Measurements from ENCODE around the gene GLTPD2. TPM values are rescaled to one million over a fixed set of nuclear protein-coding genes. Genes with fewer than 3 reads are reported as not detected.

GLTPD2 gene
- total and polyA plus RNA-seq, 2 donors (not counting 1 experiment from before 2014, with no cell fraction given): not detected

DNA sequence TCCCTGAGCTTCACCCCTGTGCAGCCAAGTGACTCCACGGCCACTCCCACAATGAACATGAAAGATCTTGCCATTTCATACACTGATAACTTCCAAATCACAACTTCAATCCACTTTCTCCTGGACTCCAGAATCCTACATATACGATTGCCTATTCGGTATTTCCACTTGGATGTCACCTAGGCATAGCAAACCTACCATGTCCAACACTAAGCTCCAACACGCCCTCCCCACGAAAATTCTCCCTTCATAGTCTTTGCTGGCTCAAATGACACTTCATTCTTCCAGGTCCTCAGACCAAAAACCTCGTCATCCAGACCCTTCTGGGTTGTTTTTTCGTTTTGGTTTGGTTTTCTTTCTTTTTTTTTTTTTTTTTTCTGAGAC, 1.9 kb downstream of the GLTPD2 start:
- no peak for DNase-seq
- no peaks in the 10 kb centered on the region for H3K79me2 ChIP-seq (ENCODE audit: control insufficient read depth, insufficient read depth, low read length)
- peaks cover 0 to 38% (median 24%) of the 10 kb centered on the region in 4 experiments for H3K27me3 ChIP-seq (replicated peaks in 1 of 4; ENCODE audit: control extremely low read depth in 1 of 4, control insufficient read depth in 3 of 4, insufficient read depth in 4 of 4, low read length in 3 of 4)
- WGBS (ENCODE audit: insufficient coverage): 76% methylated on average over 3 of the region's 7 CpGs
- H3K4me1 ChIP-seq (ENCODE audit: control insufficient read depth in 2 of 2, insufficient read depth in 2 of 2, low read length in 2 of 2): peaks cover 22 to 30% of the 10 kb centered on the region in 2 donors
- no peak for ATAC-seq (ENCODE audit: low read depth)
- ChIA-PET CTCF (interaction anchor here (0.6 to 3.2 kb wide), 17 partner anchors 8 to 149 kb away, joined by 3 to 36 read pairs (median 5); partner anchors contain the start of genes ARRB2, MED11, MINK1 and RNF167), POLR2A (interaction anchor here (1.0 to 1.7 kb wide), 8 partner anchors 16 to 177 kb away, joined by 3 to 5 read pairs (median 4); partner anchors contain the start of genes MED11, MINK1, PLD2 and SPAG7)
- H3K9me3 ChIP-seq (ENCODE audit: control extremely low read depth in 1 of 3, control insufficient read depth in 2 of 3, insufficient read depth in 1 of 3, low read length in 2 of 3): peaks cover 0 to 21% (median 0%) of the 10 kb centered on the region in 3 donors
- peak overlapping the region; percentile 94 for H3K4me3 Mint-ChIP-seq
- no peaks in the 10 kb centered on the region for H3K9me3 Mint-ChIP-seq (ENCODE audit: insufficient read depth)
- H3K27ac ChIP-seq (ENCODE audit: low read length in 2 of 2): peak overlapping the region in 1 of 2 donors; percentile 53
- peak overlapping the region; percentile 86 for H2AFZ ChIP-seq (ENCODE audit: insufficient read depth, low read depth, low read length, poor library complexity, severe bottlenecking)
- no peaks in the 10 kb centered on the region for H3K36me3 ChIP-seq (replicated peaks in 1 of 2; ENCODE audit: control extremely low read depth in 1 of 2, control insufficient read depth in 1 of 2, extremely low read depth in 1 of 2, insufficient read depth in 2 of 2, low read length in 1 of 2)
- H3K9ac ChIP-seq (ENCODE audit: low read length): peak overlapping the region; percentile 70
- intact Hi-C loops (cut with micrococcal nuclease): loop anchor here (1.0 to 10.0 kb wide), 5 partner anchors 16 to 226 kb away; partner anchors contain the start of genes ARRB2, GGT6, MED11 and PLD2
- H3K4me2 ChIP-seq (replicated peaks; ENCODE audit: low read depth, low read length, poor library complexity, severe bottlenecking): peak overlapping the region; percentile 95
- H3K27ac Mint-ChIP-seq: peak overlapping the region; percentile 93
- H3K4me3 ChIP-seq (ENCODE audit: control extremely low read depth in 1 of 5, extremely low read depth in 1 of 5, insufficient read depth in 1 of 5, low read depth in 2 of 5, low read length in 4 of 5): peak overlapping the region; percentile 27 to 70 (median 63)
- no peaks in the 10 kb centered on the region for H4K20me1 ChIP-seq (ENCODE audit: control insufficient read depth, insufficient read depth, low read length, poor library complexity, severe bottlenecking)
- peaks cover 26% of the 10 kb centered on the region for H3K4me1 Mint-ChIP-seq
- no peak for TF ChIP-seq EZH2 (IDR thresholded peaks at IDR 0.05; ENCODE audit: borderline replicate concordance, insufficient read depth, low read depth, low read length, poor library complexity, severe bottlenecking)
- TF ChIP-seq, protein P1, sequence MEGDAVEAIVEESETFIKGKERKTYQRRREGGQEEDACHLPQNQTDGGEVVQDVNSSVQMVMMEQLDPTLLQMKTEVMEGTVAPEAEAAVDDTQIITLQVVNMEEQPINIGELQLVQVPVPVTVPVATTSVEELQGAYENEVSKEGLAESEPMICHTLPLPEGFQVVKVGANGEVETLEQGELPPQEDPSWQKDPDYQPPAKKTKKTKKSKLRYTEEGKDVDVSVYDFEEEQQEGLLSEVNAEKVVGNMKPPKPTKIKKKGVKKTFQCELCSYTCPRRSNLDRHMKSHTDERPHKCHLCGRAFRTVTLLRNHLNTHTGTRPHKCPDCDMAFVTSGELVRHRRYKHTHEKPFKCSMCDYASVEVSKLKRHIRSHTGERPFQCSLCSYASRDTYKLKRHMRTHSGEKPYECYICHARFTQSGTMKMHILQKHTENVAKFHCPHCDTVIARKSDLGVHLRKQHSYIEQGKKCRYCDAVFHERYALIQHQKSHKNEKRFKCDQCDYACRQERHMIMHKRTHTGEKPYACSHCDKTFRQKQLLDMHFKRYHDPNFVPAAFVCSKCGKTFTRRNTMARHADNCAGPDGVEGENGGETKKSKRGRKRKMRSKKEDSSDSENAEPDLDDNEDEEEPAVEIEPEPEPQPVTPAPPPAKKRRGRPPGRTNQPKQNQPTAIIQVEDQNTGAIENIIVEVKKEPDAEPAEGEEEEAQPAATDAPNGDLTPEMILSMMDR (IDR thresholded peaks at IDR 0.05): no peak
- peaks cover 22% of the 10 kb centered on the region for H3K27me3 Mint-ChIP-seq

DNA sequence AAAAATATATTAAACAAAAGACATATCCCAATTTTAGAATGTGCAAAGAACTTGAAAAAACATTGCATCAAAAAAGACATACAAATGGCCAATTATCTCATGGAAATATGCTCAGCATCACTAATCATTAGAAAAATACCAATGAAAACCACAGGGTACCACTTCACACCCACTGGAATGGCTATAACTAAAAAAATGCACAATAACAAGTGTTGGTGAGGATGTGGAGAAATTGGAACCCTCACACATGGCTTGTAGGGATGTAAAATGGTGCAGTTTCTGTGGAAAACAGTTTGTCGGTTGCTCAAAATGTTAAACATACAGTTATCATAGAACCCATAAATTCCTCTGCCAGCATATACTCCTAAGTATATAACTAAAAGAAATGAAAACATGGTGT, 6.4 kb downstream of the GLTPD2 start:
- WGBS (ENCODE audit: insufficient coverage): no CpG with 5 or more reads among the region's 1 CpG
- no peak for DNase-seq
- CTCF ChIA-PET: no interaction called here
- H3K4me1 Mint-ChIP-seq: peaks cover 19% of the 10 kb centered on the region
- POLR2A ChIA-PET: no interaction called here
- H3K4me1 ChIP-seq (ENCODE audit: control insufficient read depth in 2 of 2, insufficient read depth in 2 of 2, low read length in 2 of 2): peaks cover 12 to 22% of the 10 kb centered on the region in 2 donors
- peak overlapping the region; percentile 90 for H3K4me2 ChIP-seq (replicated peaks; ENCODE audit: low read depth, low read length, poor library complexity, severe bottlenecking)
- H3K27me3 ChIP-seq (replicated peaks in 1 of 4; ENCODE audit: control extremely low read depth in 1 of 4, control insufficient read depth in 3 of 4, insufficient read depth in 4 of 4, low read length in 3 of 4): no peaks in the 10 kb centered on the region
- H3K27me3 Mint-ChIP-seq: no peaks in the 10 kb centered on the region
- no peaks in the 10 kb centered on the region for H4K20me1 ChIP-seq (ENCODE audit: control insufficient read depth, insufficient read depth, low read length, poor library complexity, severe bottlenecking)
- no peak for ATAC-seq (ENCODE audit: low read depth)
- peaks cover 0 to 22% of the 10 kb centered on the region in 2 experiments for H3K36me3 ChIP-seq (replicated peaks in 1 of 2; ENCODE audit: control extremely low read depth in 1 of 2, control insufficient read depth in 1 of 2, extremely low read depth in 1 of 2, insufficient read depth in 2 of 2, low read length in 1 of 2)
- no peak overlapping the region for H3K27ac ChIP-seq (ENCODE audit: low read length in 2 of 2)
- H3K27ac Mint-ChIP-seq: peak overlapping the region; percentile 97
- peak overlapping the region; percentile 92 for H2AFZ ChIP-seq (ENCODE audit: insufficient read depth, low read depth, low read length, poor library complexity, severe bottlenecking)
- no peak for TF ChIP-seq EZH2 (IDR thresholded peaks at IDR 0.05; ENCODE audit: borderline replicate concordance, insufficient read depth, low read depth, low read length, poor library complexity, severe bottlenecking)
- TF ChIP-seq, protein P1 (IDR thresholded peaks at IDR 0.05): no peak
- intact Hi-C loops (cut with micrococcal nuclease): loop anchor here (10.0 kb wide), 1 partner anchor 230 kb away; the partner anchor contains the start of gene GGT6
- H3K4me3 Mint-ChIP-seq: no peak overlapping the region
- peaks cover 6% of the 10 kb centered on the region for H3K79me2 ChIP-seq (ENCODE audit: control insufficient read depth, insufficient read depth, low read length)
- H3K4me3 ChIP-seq (ENCODE audit: control extremely low read depth in 1 of 5, extremely low read depth in 1 of 5, insufficient read depth in 1 of 5, low read depth in 2 of 5, low read length in 4 of 5): peak overlapping the region in 1 of 5 experiments; percentile 94
- no peaks in the 10 kb centered on the region for H3K9me3 ChIP-seq (ENCODE audit: control extremely low read depth in 1 of 3, control insufficient read depth in 2 of 3, insufficient read depth in 1 of 3, low read length in 2 of 3)
- H3K9me3 Mint-ChIP-seq (ENCODE audit: insufficient read depth): no peaks in the 10 kb centered on the region
- H3K9ac ChIP-seq (ENCODE audit: low read length): no peak overlapping the region
